Dermis microvascular lymphatic vessel endothelial cell (primary cell): ENCODE measurements around the gene RAB39B. TPM values are rescaled to one million over a fixed set of nuclear protein-coding genes. Genes with fewer than 3 reads are reported as not detected.

Experiments
- DNase-seq, 2 donors: peaks; one replicate each; pipeline versions ENCODE4 v3.0.0 to v3.0.0-alpha.2; 2010; ENCODE audit warnings: low read depth in 2 of 2
- total RNA-seq: library from RNA; depleted of rRNA; stranded (reverse); fragments of >200 nt; gene quantifications from 2 replicates; pipeline ENCODE4 v1.2.1, GENCODE V29; 2014

Gene RAB39B
- total RNA-seq, 1 donor from 2014 or later: 0.26 TPM

GRCh38 chrX:155215443-155216178 lies 48.7 kb downstream of the RAB39B start:
- no peak for DNase-seq

DNA sequence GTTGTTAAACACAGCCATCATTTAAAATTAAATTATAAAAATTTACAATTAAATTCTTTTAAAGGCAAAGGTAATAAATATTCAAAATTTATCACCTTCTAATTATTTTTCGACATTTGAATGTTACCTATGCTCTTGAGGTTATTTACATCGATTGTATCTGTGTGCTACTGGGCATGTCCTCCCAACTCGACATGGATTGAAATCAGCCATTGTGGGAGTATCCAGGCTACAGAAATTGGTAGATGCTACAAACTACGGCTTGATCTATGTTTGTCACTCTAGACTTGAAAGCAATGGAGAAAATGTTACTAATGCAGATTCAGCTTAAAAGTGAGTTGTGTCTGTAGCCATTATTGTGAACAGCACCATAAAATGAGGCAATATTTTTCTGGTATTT lies 50.6 kb downstream of the RAB39B start:
- DNase-seq: no peak

- no peak for DNase-seq
Observed at GRCh38 chrX:155211208-155211607, 53.1 kb downstream of the RAB39B start.

Other genes starting within 250 kb of the RAB39B start
- gene F8, start 241.8 kb downstream of the RAB39B start, total RNA-seq: 8.9 and 31.0 TPM in 2 replicates
- gene FUNDC2, start 237.6 kb downstream of the RAB39B start, total RNA-seq: 39.8 and 76.1 TPM in 2 replicates
- gene CMC4, start 193.4 kb downstream of the RAB39B start, total RNA-seq: 8.3 and 9.0 TPM in 2 replicates
- gene MTCP1, start 193.4 kb downstream of the RAB39B start, total RNA-seq: 11.5 and 18.4 TPM in 2 replicates
- gene BRCC3, start 193.0 kb downstream of the RAB39B start, total RNA-seq: 10.0 and 11.9 TPM in 2 replicates
- gene VBP1, start 48.0 kb downstream of the RAB39B start, total RNA-seq: 33.9 and 54.3 TPM in 2 replicates
- 11.2 and 15.6 TPM in 2 replicates for gene CLIC2, start 70.1 kb upstream of the RAB39B start, total RNA-seq
- gene F8A2, start 117.6 kb upstream of the RAB39B start, total RNA-seq: not detected in 2 replicates
- gene F8A3, start 194.1 kb upstream of the RAB39B start, total RNA-seq: 1.4 and 1.6 TPM in 2 replicates